Stimulated activated CD8-positive, alpha-beta memory T cell treated with anti-CD3 and anti-CD28 coated beads, Interleukin-15, amount 100 ng/mL, for 1 hour (primary cell): ENCODE measurements around the gene ATOSB.

Source experiments
- DNase-seq: peaks from one replicate; pipeline ENCODE4 v3.0.0-alpha.2; 2020; ENCODE audit warnings: low read depth

ATOSB gene

GRCh38 chr9:35085078-35085477, 30.6 kb downstream of the ATOSB start:
- no peak for DNase-seq

GRCh38 chr9:35079426-35080341, 36.0 kb downstream of the ATOSB start, which contains the start of gene FANCG:
FANCG (minus strand) TSS chr9:35079942; CDS start chr9:35079524, 418 bp downstream.
- DNase-seq = peak; percentile 58

GRCh38 chr9:35079041-35079425, 36.6 kb downstream of the ATOSB start:
- no peak for DNase-seq

GRCh38 chr9:35078066-35078465, 37.6 kb downstream of the ATOSB start:
- no peak for DNase-seq

- DNase-seq = no peak
Observed at GRCh38 chr9:35076848-35077247, 38.8 kb downstream of the ATOSB start.

GRCh38 chr9:35075358-35075757, 40.3 kb downstream of the ATOSB start:
- no peak for DNase-seq

GRCh38 chr9:35074791-35075190, 40.9 kb downstream of the ATOSB start:
- no peak for DNase-seq

GRCh38 chr9:35074141-35074540, 41.5 kb downstream of the ATOSB start:
- DNase-seq = no peak

GRCh38 chr9:35073279-35073612, 42.4 kb downstream of the ATOSB start:
- DNase-seq = no peak

- DNase-seq = peak; percentile 90
Observed at GRCh38 chr9:35072461-35073278, 43.0 kb downstream of the ATOSB start, which contains the start of gene VCP. VCP (minus strand) TSS chr9:35072625; CDS start chr9:35072353, 272 bp downstream.

- DNase-seq = peak; percentile 34
Observed at GRCh38 chr9:35071814-35072460, 43.7 kb downstream of the ATOSB start.

- DNase-seq = no peak
Observed at GRCh38 chr9:35070823-35071813, 44.5 kb downstream of the ATOSB start.

GRCh38 chr9:35069020-35069419, 46.6 kb downstream of the ATOSB start:
- no peak for DNase-seq

GRCh38 chr9:35067056-35067455, 48.6 kb downstream of the ATOSB start:
- DNase-seq = no peak

- DNase-seq = no peak
Observed at GRCh38 chr9:35060548-35061207, 55.0 kb downstream of the ATOSB start.

- no peak for DNase-seq
Observed at GRCh38 chr9:35059438-35059837, 56.2 kb downstream of the ATOSB start.

GRCh38 chr9:35057271-35057620, 58.4 kb downstream of the ATOSB start:
- DNase-seq = no peak

- no peak for DNase-seq
Observed at GRCh38 chr9:35056571-35057270, 58.9 kb downstream of the ATOSB start.

- no peak for DNase-seq
Observed at GRCh38 chr9:35054871-35055644, 60.6 kb downstream of the ATOSB start.
